Measurements from ENCODE around the gene NACC1. TPM values are rescaled to one million over a fixed set of nuclear protein-coding genes. Genes with fewer than 3 reads are reported as not detected.

The NACC1 gene
- total and polyA plus RNA-seq, 2 of the 13 experiments (the other 11 are each of a cell fraction or from before 2014, with no cell fraction given): 31.8 to 42.3 TPM

GRCh38 chr19:13102416-13102665 is 15.7 kb upstream of the NACC1 start (continued):
- TF ChIP-seq, protein P1, sequence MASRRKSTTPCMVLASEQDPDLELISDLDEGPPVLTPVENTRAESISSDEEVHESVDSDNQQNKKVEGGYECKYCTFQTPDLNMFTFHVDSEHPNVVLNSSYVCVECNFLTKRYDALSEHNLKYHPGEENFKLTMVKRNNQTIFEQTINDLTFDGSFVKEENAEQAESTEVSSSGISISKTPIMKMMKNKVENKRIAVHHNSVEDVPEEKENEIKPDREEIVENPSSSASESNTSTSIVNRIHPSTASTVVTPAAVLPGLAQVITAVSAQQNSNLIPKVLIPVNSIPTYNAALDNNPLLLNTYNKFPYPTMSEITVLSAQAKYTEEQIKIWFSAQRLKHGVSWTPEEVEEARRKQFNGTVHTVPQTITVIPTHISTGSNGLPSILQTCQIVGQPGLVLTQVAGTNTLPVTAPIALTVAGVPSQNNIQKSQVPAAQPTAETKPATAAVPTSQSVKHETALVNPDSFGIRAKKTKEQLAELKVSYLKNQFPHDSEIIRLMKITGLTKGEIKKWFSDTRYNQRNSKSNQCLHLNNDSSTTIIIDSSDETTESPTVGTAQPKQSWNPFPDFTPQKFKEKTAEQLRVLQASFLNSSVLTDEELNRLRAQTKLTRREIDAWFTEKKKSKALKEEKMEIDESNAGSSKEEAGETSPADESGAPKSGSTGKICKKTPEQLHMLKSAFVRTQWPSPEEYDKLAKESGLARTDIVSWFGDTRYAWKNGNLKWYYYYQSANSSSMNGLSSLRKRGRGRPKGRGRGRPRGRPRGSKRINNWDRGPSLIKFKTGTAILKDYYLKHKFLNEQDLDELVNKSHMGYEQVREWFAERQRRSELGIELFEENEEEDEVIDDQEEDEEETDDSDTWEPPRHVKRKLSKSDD (CRISPR knock-in tag; IDR thresholded peaks at IDR 0.05; ENCODE audit: low read depth): no peak
- TF ChIP-seq ZNF367 (CRISPR knock-in tag; IDR thresholded peaks at IDR 0.05; ENCODE audit: borderline replicate concordance): no peak
- TF ChIP-seq ZNF577 (CRISPR knock-in tag; IDR thresholded peaks at IDR 0.05; ENCODE audit: borderline replicate concordance, low read depth): no peak
- TF ChIP-seq PRMT3 (CRISPR knock-in tag; IDR thresholded peaks at IDR 0.05; ENCODE audit: borderline replicate concordance, low read depth): no peak
- no peak for TF ChIP-seq NONO (IDR thresholded peaks at IDR 0.05)
- TF ChIP-seq NONO (CRISPR knock-in tag; conservative IDR thresholded peaks at IDR 0.05): 0 out of 2 replicates have a peak, but pooled peaks have one; percentile 48
- TF ChIP-seq ZNF589 (CRISPR knock-in tag; conservative IDR thresholded peaks at IDR 0.05): no peak
- peak; percentile 91 for TF ChIP-seq ZNF24 (IDR thresholded peaks at IDR 0.05)
- TF ChIP-seq, protein P2, sequence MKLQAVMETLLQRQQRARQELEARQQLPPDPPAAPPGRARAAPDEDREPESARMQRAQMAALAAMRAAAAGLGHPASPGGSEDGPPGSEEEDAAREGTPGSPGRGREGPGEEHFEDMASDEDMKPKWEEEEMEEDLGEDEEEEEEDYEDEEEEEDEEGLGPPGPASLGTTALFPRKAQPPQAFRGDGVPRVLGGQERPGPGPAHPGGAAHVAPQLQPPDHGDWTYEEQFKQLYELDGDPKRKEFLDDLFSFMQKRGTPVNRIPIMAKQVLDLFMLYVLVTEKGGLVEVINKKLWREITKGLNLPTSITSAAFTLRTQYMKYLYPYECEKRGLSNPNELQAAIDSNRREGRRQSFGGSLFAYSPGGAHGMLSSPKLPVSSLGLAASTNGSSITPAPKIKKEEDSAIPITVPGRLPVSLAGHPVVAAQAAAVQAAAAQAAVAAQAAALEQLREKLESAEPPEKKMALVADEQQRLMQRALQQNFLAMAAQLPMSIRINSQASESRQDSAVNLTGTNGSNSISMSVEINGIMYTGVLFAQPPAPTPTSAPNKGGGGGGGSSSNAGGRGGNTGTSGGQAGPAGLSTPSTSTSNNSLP (IDR thresholded peaks at IDR 0.05; ENCODE audit: low read depth, low read length): no peak
- 0 out of 2 replicates have a peak, but pooled peaks have one; percentile 34 for TF ChIP-seq ZNF205 (CRISPR knock-in tag; IDR thresholded peaks at IDR 0.05)
- no peak for TF ChIP-seq GABPA (IDR thresholded peaks at IDR 0.05; ENCODE audit: low read depth, low read length)
- no peak for TF ChIP-seq GABPA (CRISPR knock-in tag; IDR thresholded peaks at IDR 0.05; ENCODE audit: low read depth)
- no peak for TF ChIP-seq KLF11 (CRISPR knock-in tag; IDR thresholded peaks at IDR 0.05)
- TF ChIP-seq DPF2 (CRISPR knock-in tag; IDR thresholded peaks at IDR 0.05; ENCODE audit: borderline replicate concordance, low read depth): no peak
- TF ChIP-seq ZNF776 (CRISPR knock-in tag; IDR thresholded peaks at IDR 0.05): no peak
- no peak; the same call in 1 of the 2 replicates for TF ChIP-seq SAP130 (CRISPR knock-in tag; IDR thresholded peaks at IDR 0.05; ENCODE audit: low read depth)
- 0 out of 2 replicates have a peak, but pooled peaks have one; percentile 25 for TF ChIP-seq ZSCAN31 (CRISPR knock-in tag; IDR thresholded peaks at IDR 0.05; ENCODE audit: low read depth)
- no peak for TF ChIP-seq MED1 (CRISPR knock-in tag; IDR thresholded peaks at IDR 0.05)
- TF ChIP-seq ZNF607 (CRISPR knock-in tag; IDR thresholded peaks at IDR 0.05; ENCODE audit: borderline replicate concordance): no peak
- no peak for TF ChIP-seq GLMP (CRISPR knock-in tag; IDR thresholded peaks at IDR 0.05; ENCODE audit: borderline replicate concordance)
- no peak for TF ChIP-seq HNF1A (IDR thresholded peaks at IDR 0.05; ENCODE audit: low read depth)
- no peak for TF ChIP-seq HNF1A (CRISPR knock-in tag; IDR thresholded peaks at IDR 0.05; ENCODE audit: borderline replicate concordance)
- no peak for TF ChIP-seq YEATS4 (CRISPR knock-in tag; IDR thresholded peaks at IDR 0.05; ENCODE audit: borderline replicate concordance)

Measured in HepG2 (cell line).